ENCODE data around the gene ZNF737. TPM values are rescaled to one million over a fixed set of nuclear protein-coding genes. Genes with fewer than 3 reads are reported as not detected.
A peak's percentile ranks its signal among the peaks of the same experiment; 100 is the strongest.
"Not testable (repeated sequence)": the region's sequence is repeated elsewhere in the genome, so short reads cannot be mapped to it uniquely, and the experiment has no call there.

ZNF737 gene
- total RNA-seq = 10 to 100 TPM; 18.4 to 19.1 TPM

GRCh38 chr19:20565321-20566018 is at the start of gene ZNF737:
TSS of gene ZNF737 (minus strand) at chr19:20565781. CDS start at chr19:20565640, 141 bp downstream.
- Mint-ChIP-seq H3K36me3 (ENCODE audit: low read depth) (peaks cover 51% of the 10 kb centered on the region), H3K9me3 (ENCODE audit: insufficient read depth) (peaks cover 33% of the 10 kb centered on the region), H3K27me3 (ENCODE audit: low read depth) (no peaks in the 10 kb centered on the region), H3K4me1 (ENCODE audit: low read depth) (peaks cover 7% of the 10 kb centered on the region), H3K27ac (peak within 1 kb of the TSS; percentile 99), H3K4me3 (peak within 1 kb of the TSS; percentile 99)
- ATAC-seq (peak; percentile 99), DNase-seq (peak; percentile 96)
- POLR2A ChIA-PET = interaction anchor here (0.6 to 2.4 kb wide), 26 partner anchors 9 to 1202 kb away, joined by 3 to 31 read pairs (median 5); partner anchors contain the start of genes ZNF100, ZNF101, ZNF253 and ZNF429
- CTCF ChIA-PET = interaction anchor here (0.9 to 1.7 kb wide), 3 partner anchors 96 to 832 kb away, joined by 3 to 4 read pairs (median 3); partner anchors contain the start of genes ZNF14, ZNF626 and ZNF66

- H3K36me3 Mint-ChIP-seq (ENCODE audit: low read depth); H3K4me3 Mint-ChIP-seq; ATAC-seq; POLR2A ChIA-PET; CTCF ChIA-PET; H3K27me3 Mint-ChIP-seq (ENCODE audit: low read depth); H3K4me1 Mint-ChIP-seq (ENCODE audit: low read depth); DNase-seq; H3K27ac Mint-ChIP-seq: not testable (repeated sequence)
- H3K9me3 Mint-ChIP-seq (ENCODE audit: insufficient read depth) = peaks cover 50% of the 10 kb centered on the region
Measured at GRCh38 chr19:20614971-20615370, 49.4 kb upstream of the ZNF737 start.

- no peaks in the 10 kb centered on the region for H3K4me1 Mint-ChIP-seq (ENCODE audit: low read depth)
- DNase-seq (no peak), ATAC-seq (no peak)
- H3K4me3 Mint-ChIP-seq = no peak overlapping the region
- no peaks in the 10 kb centered on the region for H3K27me3 Mint-ChIP-seq (ENCODE audit: low read depth)
- H3K27ac Mint-ChIP-seq = no peak overlapping the region
- ChIA-PET POLR2A (interaction anchor here (1.2 kb wide), 1 partner anchor 48 kb away, joined by 5 read pairs; the partner anchor contains the start of gene ZNF737), CTCF (no interaction called here)
- no peaks in the 10 kb centered on the region for H3K36me3 Mint-ChIP-seq (ENCODE audit: low read depth)
- peaks cover 43% of the 10 kb centered on the region for H3K9me3 Mint-ChIP-seq (ENCODE audit: insufficient read depth)
Measured at GRCh38 chr19:20612711-20613316, 47.2 kb upstream of the ZNF737 start.

- DNase-seq = no peak
- H3K4me3 Mint-ChIP-seq = no peak overlapping the region
- H3K27me3 Mint-ChIP-seq (ENCODE audit: low read depth) = no peaks in the 10 kb centered on the region
- peaks cover 39% of the 10 kb centered on the region for H3K9me3 Mint-ChIP-seq (ENCODE audit: insufficient read depth)
- H3K4me1 Mint-ChIP-seq (ENCODE audit: low read depth) = no peaks in the 10 kb centered on the region
- CTCF ChIA-PET = no interaction called here
- ATAC-seq = no peak
- no peak overlapping the region for H3K27ac Mint-ChIP-seq
- POLR2A ChIA-PET = no interaction called here
- H3K36me3 Mint-ChIP-seq (ENCODE audit: low read depth) = no peaks in the 10 kb centered on the region
Measured at GRCh38 chr19:20611866-20612265, 46.3 kb upstream of the ZNF737 start.

- DNase-seq (no peak), ATAC-seq (no peak)
- Mint-ChIP-seq H3K27me3 (ENCODE audit: low read depth) (no peaks in the 10 kb centered on the region), H3K9me3 (ENCODE audit: insufficient read depth) (peaks cover 29% of the 10 kb centered on the region), H3K4me3 (no peak overlapping the region), H3K36me3 (ENCODE audit: low read depth) (no peaks in the 10 kb centered on the region), H3K27ac (no peak overlapping the region), H3K4me1 (ENCODE audit: low read depth) (no peaks in the 10 kb centered on the region)
- CTCF ChIA-PET = no interaction called here
- POLR2A ChIA-PET = no interaction called here
Measured at GRCh38 chr19:20607943-20608342, 42.4 kb upstream of the ZNF737 start.

GRCh38 chr19:20558571-20558970 is 7.0 kb downstream of the ZNF737 start:
- ChIA-PET CTCF (no interaction called here), POLR2A (interaction anchor here (0.7 kb wide), 1 partner anchor 774 kb away, joined by 3 read pairs; no protein-coding TSS in a partner anchor)
- H3K4me1 Mint-ChIP-seq (ENCODE audit: low read depth) = peaks cover 13% of the 10 kb centered on the region
- DNase-seq (no peak), ATAC-seq (no peak)
- no peaks in the 10 kb centered on the region for H3K27me3 Mint-ChIP-seq (ENCODE audit: low read depth)
- H3K36me3 Mint-ChIP-seq (ENCODE audit: low read depth) = peaks cover 88% of the 10 kb centered on the region
- H3K27ac Mint-ChIP-seq = no peak overlapping the region
- peaks cover 64% of the 10 kb centered on the region for H3K9me3 Mint-ChIP-seq (ENCODE audit: insufficient read depth)
- H3K4me3 Mint-ChIP-seq = no peak overlapping the region

GRCh38 chr19:20558011-20558410 is 7.6 kb downstream of the ZNF737 start:
- Mint-ChIP-seq H3K9me3 (ENCODE audit: insufficient read depth) (peaks cover 67% of the 10 kb centered on the region), H3K4me1 (ENCODE audit: low read depth) (peaks cover 13% of the 10 kb centered on the region), H3K27ac (no peak overlapping the region), H3K36me3 (ENCODE audit: low read depth) (peaks cover 86% of the 10 kb centered on the region), H3K4me3 (no peak overlapping the region), H3K27me3 (ENCODE audit: low read depth) (no peaks in the 10 kb centered on the region)
- no peak for ATAC-seq
- no peak for DNase-seq
- ChIA-PET CTCF (no interaction called here), POLR2A (no interaction called here)

DNA sequence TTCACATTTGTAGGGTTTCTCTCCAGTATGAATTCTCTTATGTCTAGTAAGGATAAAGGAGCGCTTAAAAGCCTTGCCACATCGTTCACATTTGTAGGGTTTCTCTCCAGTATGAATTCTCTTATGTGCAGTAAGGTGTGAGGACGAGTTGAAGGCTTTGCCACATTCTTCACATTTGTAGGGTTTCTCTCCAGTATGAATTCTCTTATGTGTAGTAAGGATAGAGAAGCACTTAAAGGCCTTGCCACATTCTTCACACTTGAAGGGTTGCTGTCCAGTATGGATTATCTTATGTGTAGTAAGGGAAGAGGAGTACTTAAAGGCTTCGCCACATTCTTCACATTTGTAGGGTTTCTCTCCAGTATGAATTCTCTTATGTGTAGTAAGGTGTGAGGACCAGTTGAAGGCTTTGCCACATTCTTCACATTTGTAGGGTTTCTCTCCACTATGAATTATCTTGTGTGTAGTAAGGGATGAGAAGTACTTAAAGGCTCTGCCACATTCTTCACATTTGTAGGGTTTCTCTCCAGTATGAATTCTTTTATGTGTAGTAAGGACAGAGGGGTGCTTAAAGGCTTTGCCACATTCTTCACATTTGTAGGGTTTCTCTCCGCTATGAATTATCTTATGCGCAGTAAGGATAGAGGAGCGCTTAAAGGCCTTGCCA is 20.8 kb downstream of the ZNF737 start:
- CTCF ChIA-PET; H3K4me3 Mint-ChIP-seq; POLR2A ChIA-PET; ATAC-seq; DNase-seq; H3K27me3 Mint-ChIP-seq (ENCODE audit: low read depth); H3K27ac Mint-ChIP-seq; H3K4me1 Mint-ChIP-seq (ENCODE audit: low read depth): not testable (repeated sequence)
- Mint-ChIP-seq H3K9me3 (ENCODE audit: insufficient read depth) (peaks cover 63% of the 10 kb centered on the region), H3K36me3 (ENCODE audit: low read depth) (peaks cover 68% of the 10 kb centered on the region)

DNA sequence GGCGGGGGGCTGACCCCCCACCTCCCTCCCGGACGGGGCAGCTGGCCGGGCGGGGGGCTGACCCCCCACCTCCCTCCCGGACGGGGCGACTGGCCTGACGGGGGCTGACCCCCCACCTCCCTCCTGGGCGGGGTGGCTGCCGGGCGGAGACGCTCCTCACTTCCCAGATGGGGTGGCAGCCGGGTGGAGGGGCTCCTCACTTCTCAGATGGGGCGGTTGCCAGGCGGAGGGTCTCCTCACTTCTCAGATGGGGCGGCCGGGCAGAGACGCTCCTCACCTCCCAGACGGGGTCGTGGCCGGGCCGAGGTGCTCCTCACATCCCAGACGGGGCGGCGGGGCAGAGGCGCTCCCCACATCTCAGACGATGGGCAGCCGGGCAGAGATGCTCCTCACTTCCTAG is 35.3 kb downstream of the ZNF737 start:
- DNase-seq; H3K27ac Mint-ChIP-seq; H3K4me1 Mint-ChIP-seq (ENCODE audit: low read depth); ATAC-seq; H3K4me3 Mint-ChIP-seq; H3K27me3 Mint-ChIP-seq (ENCODE audit: low read depth); POLR2A ChIA-PET; CTCF ChIA-PET: not testable (repeated sequence)
- Mint-ChIP-seq H3K9me3 (ENCODE audit: insufficient read depth) (peaks cover 37% of the 10 kb centered on the region), H3K36me3 (ENCODE audit: low read depth) (peaks cover 25% of the 10 kb centered on the region)

DNA sequence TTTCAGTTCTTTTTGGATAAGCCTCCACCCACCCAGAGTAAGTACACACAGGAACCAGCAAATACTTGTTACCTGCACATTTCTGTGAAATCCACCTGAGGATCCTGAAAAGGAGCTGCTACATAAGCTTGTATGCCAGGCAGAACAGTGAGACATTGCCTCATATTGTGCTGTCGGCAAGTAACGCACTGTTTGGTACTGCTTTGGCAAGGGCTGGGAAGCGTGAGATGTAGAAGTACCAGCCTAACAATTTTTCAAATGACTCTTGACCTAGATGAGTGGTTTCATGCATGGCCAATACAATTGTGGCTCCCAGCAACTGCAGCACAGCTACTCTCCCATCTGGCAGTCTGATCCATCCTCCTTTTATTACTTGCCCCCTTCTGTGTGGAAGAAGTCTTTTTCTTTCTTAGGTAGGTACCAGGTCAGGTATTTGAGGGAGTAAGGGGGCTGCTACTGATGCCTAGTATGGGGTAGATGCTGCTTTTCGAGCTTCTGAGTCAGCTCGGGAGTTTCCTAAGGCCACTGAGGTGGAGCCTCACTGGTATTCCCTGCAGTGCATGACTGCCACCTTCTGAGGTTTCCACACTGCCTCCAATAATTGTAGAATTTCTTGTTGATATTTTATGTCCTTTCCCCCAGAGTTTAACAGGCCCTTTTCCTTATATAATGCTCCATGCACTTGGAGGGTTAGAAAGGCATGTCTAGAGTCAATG is 52.2 kb downstream of the ZNF737 start:
- DNase-seq (no peak), ATAC-seq (no peak)
- Mint-ChIP-seq H3K4me1 (ENCODE audit: low read depth) (no peaks in the 10 kb centered on the region), H3K36me3 (ENCODE audit: low read depth) (no peaks in the 10 kb centered on the region), H3K27me3 (ENCODE audit: low read depth) (no peaks in the 10 kb centered on the region), H3K4me3 (no peak overlapping the region), H3K27ac (no peak overlapping the region), H3K9me3 (ENCODE audit: insufficient read depth) (peaks cover 27% of the 10 kb centered on the region)
- POLR2A ChIA-PET = no interaction called here
- CTCF ChIA-PET = no interaction called here

GRCh38 chr19:20503476-20503875 is 62.1 kb downstream of the ZNF737 start:
- CTCF ChIA-PET = no interaction called here
- peaks cover 41% of the 10 kb centered on the region for H3K9me3 Mint-ChIP-seq (ENCODE audit: insufficient read depth)
- no peak overlapping the region for H3K4me3 Mint-ChIP-seq
- POLR2A ChIA-PET = no interaction called here
- H3K27ac Mint-ChIP-seq = no peak overlapping the region
- H3K4me1 Mint-ChIP-seq (ENCODE audit: low read depth) = no peaks in the 10 kb centered on the region
- no peaks in the 10 kb centered on the region for H3K36me3 Mint-ChIP-seq (ENCODE audit: low read depth)
- no peak for ATAC-seq
- DNase-seq = no peak
- no peaks in the 10 kb centered on the region for H3K27me3 Mint-ChIP-seq (ENCODE audit: low read depth)
